Loucy (cell line): Measurements from ENCODE around the gene KIZ.

Experiments used
- CTCF ChIP-seq: fragments of 200-600 bp; sonication (generic); conservative IDR thresholded peaks from 2 replicates; pipeline ENCODE4 v1.5.1; 2014; ENCODE audit warnings: mild to moderate bottlenecking, antibody characterized with exemption, low read length
- EZH2phosphoT487 ChIP-seq: fragments of 200-600 bp; IDR thresholded peaks from 2 replicates; pipeline ENCODE4 v1.6.1; 2018; ENCODE audit warnings: antibody characterized with exemption, mild to moderate bottlenecking, moderate library complexity, borderline replicate concordance

- TF ChIP-seq CTCF (no peak), EZH2phosphoT487 (no peak)
These were observed 125.4 kb downstream of the KIZ start for GRCh38 chr20:21251278-21251677.
